Endothelial cell of umbilical vein (primary cell): Measurements from ENCODE around the gene SSTR5.

Experiments
- JUN ChIP-seq: IDR thresholded peaks from 2 replicates; pipeline ENCODE4 v1.6.1; 2011; ENCODE audit warnings: borderline replicate concordance, low read depth; ENCODE audit not compliant: insufficient read length, insufficient read depth
- MYC ChIP-seq: IDR thresholded peaks from one replicate; pipeline ENCODE4 v1.6.1; 2011; ENCODE audit warnings: mild to moderate bottlenecking, low read depth, low read length
- POLR2A ChIP-seq: IDR thresholded peaks from 2 replicates; pipeline ENCODE4 v1.6.1; 2012; ENCODE audit warnings: low read depth, mild to moderate bottlenecking, control low read depth, low read length
- POLR2AphosphoS5 ChIP-seq: IDR thresholded peaks from 2 replicates; pipeline ENCODE4 v1.6.1; 2012; ENCODE audit warnings: low read depth, mild to moderate bottlenecking, control low read depth, low read length, moderate library complexity; ENCODE audit not compliant: insufficient read depth
- TF ChIP-seq, protein P1 (sequence below), 2 donors: IDR thresholded peaks; 1 replicate in 1 of 2; 2 replicates in 1 of 2; pipeline ENCODE4 v1.5.1; 2011; ENCODE audit warnings: low read length in 2 of 2, mild to moderate bottlenecking in 2 of 2, moderate library complexity in 2 of 2, control low read depth in 1 of 2, inconsistent platforms in 1 of 2, low read depth in 1 of 2; ENCODE audit not compliant: insufficient read depth in 1 of 2; ENCODE audit errors: extremely low read depth in 1 of 2

- TF ChIP-seq, protein P1, sequence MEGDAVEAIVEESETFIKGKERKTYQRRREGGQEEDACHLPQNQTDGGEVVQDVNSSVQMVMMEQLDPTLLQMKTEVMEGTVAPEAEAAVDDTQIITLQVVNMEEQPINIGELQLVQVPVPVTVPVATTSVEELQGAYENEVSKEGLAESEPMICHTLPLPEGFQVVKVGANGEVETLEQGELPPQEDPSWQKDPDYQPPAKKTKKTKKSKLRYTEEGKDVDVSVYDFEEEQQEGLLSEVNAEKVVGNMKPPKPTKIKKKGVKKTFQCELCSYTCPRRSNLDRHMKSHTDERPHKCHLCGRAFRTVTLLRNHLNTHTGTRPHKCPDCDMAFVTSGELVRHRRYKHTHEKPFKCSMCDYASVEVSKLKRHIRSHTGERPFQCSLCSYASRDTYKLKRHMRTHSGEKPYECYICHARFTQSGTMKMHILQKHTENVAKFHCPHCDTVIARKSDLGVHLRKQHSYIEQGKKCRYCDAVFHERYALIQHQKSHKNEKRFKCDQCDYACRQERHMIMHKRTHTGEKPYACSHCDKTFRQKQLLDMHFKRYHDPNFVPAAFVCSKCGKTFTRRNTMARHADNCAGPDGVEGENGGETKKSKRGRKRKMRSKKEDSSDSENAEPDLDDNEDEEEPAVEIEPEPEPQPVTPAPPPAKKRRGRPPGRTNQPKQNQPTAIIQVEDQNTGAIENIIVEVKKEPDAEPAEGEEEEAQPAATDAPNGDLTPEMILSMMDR (IDR thresholded peaks at IDR 0.05; ENCODE audit: extremely low read depth in 1 of 2, insufficient read depth in 1 of 2, low read depth in 1 of 2, low read length in 2 of 2) = no peak
- no peak for TF ChIP-seq MYC
- no peak for TF ChIP-seq POLR2A
- no peak for TF ChIP-seq JUN
- TF ChIP-seq POLR2AphosphoS5 = no peak
These were observed 13.2 kb upstream of the SSTR5 start for GRCh38 chr16:1059310-1059709.
